PC-9 (cell line): Measurements from ENCODE around the gene PHACTR4. TPM values are rescaled to one million over a fixed set of nuclear protein-coding genes. Genes with fewer than 3 reads are reported as not detected.
"Not testable (repeated sequence)": the region's sequence is repeated elsewhere in the genome, so short reads cannot be mapped to it uniquely, and the experiment has no call there.

Experiments used
- BruUV-seq: library from RNA; stranded (reverse); fragments of 400-500 nt; replicated peaks from 2 replicates; lab custom pipeline; 2021; lab: Mats Ljungman, UMichigan
- CTCF ChIA-PET: fragments of 300-600 bp; sonication (Branson Sonifier 250); formaldehyde crosslinking; loops from one replicate; lab custom pipeline; 2022; ENCODE audit warnings: antibody characterized with exemption; lab: Charles Lee
- POLR2A ChIA-PET: fragments of 300-600 bp; sonication (Branson Sonifier 250); formaldehyde crosslinking; loops from one replicate; lab custom pipeline; 2022; ENCODE audit warnings: antibody characterized with exemption; ENCODE audit not compliant: unreplicated experiment; lab: Charles Lee
- DNase-seq, 2 experiments: peaks; one replicate each; pipeline versions ENCODE4 v3.0.0 to v3.0.0-alpha.2; 2015 to 2022; ENCODE audit warnings: mixed read lengths in 1 of 2
- H2AFZ ChIP-seq: fragments of 200-600 bp; sonication (generic); 2 replicates; pipeline ENCODE4 v1.8.1; 2017; ENCODE audit warnings: antibody characterized with exemption
- H3F3A ChIP-seq: fragments of 200-600 bp; sonication (generic); 2 replicates; pipeline ENCODE4 v1.8.1; 2017; ENCODE audit warnings: antibody characterized with exemption, mild to moderate bottlenecking, low read depth; ENCODE audit not compliant: insufficient read depth
- H3K27ac ChIP-seq: fragments of 200-600 bp; sonication (generic); 2 replicates; pipeline ENCODE4 v1.6.1; 2016; ENCODE audit warnings: mixed run types
- H3K27me3 ChIP-seq: fragments of 200-600 bp; sonication (generic); 2 replicates; pipeline ENCODE4 v1.6.1; 2016; ENCODE audit warnings: low read depth, mixed run types; ENCODE audit not compliant: insufficient read depth
- H3K36me3 ChIP-seq: fragments of 200-600 bp; sonication (generic); 2 replicates; pipeline ENCODE4 v1.6.1; 2016; ENCODE audit warnings: low read depth, mixed run types
- H3K4me1 ChIP-seq: fragments of 200-600 bp; sonication (generic); replicated peaks from 2 replicates; pipeline ENCODE4 v1.6.1; 2016; ENCODE audit warnings: mixed run types; ENCODE audit not compliant: insufficient read depth
- H3K4me2 ChIP-seq: fragments of 200-600 bp; sonication (generic); 2 replicates; pipeline ENCODE4 v1.6.1; 2017; ENCODE audit warnings: mixed run types
- H3K4me3 ChIP-seq: fragments of 200-600 bp; sonication (generic); 2 replicates; pipeline ENCODE4 v1.6.1; 2016; ENCODE audit warnings: mixed run types
- H3K79me2 ChIP-seq: fragments of 200-600 bp; sonication (generic); 2 replicates; pipeline ENCODE4 v1.6.1; 2017; ENCODE audit warnings: low read depth, mixed run types
- H3K9me2 ChIP-seq: fragments of 200-600 bp; sonication (generic); 2 replicates; pipeline ENCODE4 v1.8.1; 2017; ENCODE audit warnings: mild to moderate bottlenecking; ENCODE audit not compliant: insufficient read depth
- H3K9me3 ChIP-seq: fragments of 200-600 bp; sonication (generic); 2 replicates; pipeline ENCODE4 v1.8.1; 2016; ENCODE audit warnings: low read depth; ENCODE audit not compliant: insufficient read depth
- H4K20me1 ChIP-seq: fragments of 200-600 bp; sonication (generic); 2 replicates; pipeline ENCODE4 v1.8.1; 2017; ENCODE audit not compliant: insufficient read depth
- CTCF ChIP-seq: fragments of 200-600 bp; sonication (generic); conservative IDR thresholded peaks from 2 replicates; pipeline ENCODE4 v1.6.1; 2017; ENCODE audit warnings: mixed run types, antibody characterized with exemption, mild to moderate bottlenecking, moderate library complexity
- EZH2 ChIP-seq: fragments of 200-600 bp; sonication (generic); IDR thresholded peaks from 2 replicates; pipeline ENCODE4 v1.8.0; 2017; ENCODE audit warnings: antibody characterized with exemption, low read depth
- intact Hi-C: fragments of 100-400 bp; cut with micrococcal nuclease; formaldehyde crosslinking; loops from one replicate; pipeline ENCODE4 v1.10.0; 2022; ENCODE audit not compliant: unreplicated experiment
- total RNA-seq: library from RNA; stranded (reverse); gene quantifications from 2 replicates; pipeline ENCODE4 v1.2.3, GENCODE V29; 2021

The PHACTR4 gene
- total RNA-seq, 1 experiment from 2014 or later, result 45.1 TPM

GRCh38 chr1:28365864-28366263 lies 3.7 kb upstream of the PHACTR4 start:
- Histone ChIP-seq H3K9me2 (no peaks in the 10 kb centered on the region), H3K27ac (peak overlapping the region; percentile 37; the same call in 1 of the 2 replicates), H3K9me3 (no peaks in the 10 kb centered on the region), H3K36me3 (no peaks in the 10 kb centered on the region), H3K4me1 (peaks cover 21% of the 10 kb centered on the region), H3K79me2 (peaks cover 9% of the 10 kb centered on the region), H2AFZ (no peak overlapping the region), H3K27me3 (no peaks in the 10 kb centered on the region), H3F3A (peaks cover 28% of the 10 kb centered on the region; the same call in 1 of the 2 replicates), H3K4me3 (no peak overlapping the region), H3K4me2 (peak overlapping the region; percentile 47), H4K20me1 (no peaks in the 10 kb centered on the region)
- DNase-seq, result peak; percentile 41 to 79
- no TSS peak for BruUV-seq
- ChIA-PET POLR2A (interaction anchor here (0.6 kb wide), 2 partner anchors 117 to 160 kb away, joined by 6 to 7 read pairs; no protein-coding TSS in a partner anchor), CTCF (interaction anchor here (0.6 to 0.7 kb wide), 2 partner anchors 237 to 255 kb away, joined by 3 to 4 read pairs; no protein-coding TSS in a partner anchor)
- TF ChIP-seq CTCF (no peak), EZH2 (no peak)
- intact Hi-C loops, result loop anchor here (1.0 kb wide), 1 partner anchor 117 kb away; no protein-coding TSS in a partner anchor

GRCh38 chr1:28368608-28369007 lies 932 bp upstream of the PHACTR4 start:
- H3K9me3 ChIP-seq, H3K27ac ChIP-seq, H3K9me2 ChIP-seq, BruUV-seq, H3K27me3 ChIP-seq, DNase-seq, H3K4me3 ChIP-seq, H2AFZ ChIP-seq, intact Hi-C loops, H3K36me3 ChIP-seq, H4K20me1 ChIP-seq: not testable (repeated sequence)
- Histone ChIP-seq H3F3A (peaks cover 28% of the 10 kb centered on the region; the same call in 1 of the 2 replicates), H3K4me1 (peaks cover 23% of the 10 kb centered on the region), H3K4me2 (0 out of 2 replicates have a peak overlapping the region, but pooled peaks have one; percentile 81), H3K79me2 (peaks cover 30% of the 10 kb centered on the region)
- POLR2A ChIA-PET, result interaction anchor here (0.6 to 0.7 kb wide), 2 partner anchors 133 to 368 kb away, joined by 3 to 16 read pairs; partner anchors contain the start of gene YTHDF2
- CTCF ChIA-PET, result interaction anchor here (0.7 to 2.8 kb wide), 3 partner anchors 120 to 159 kb away, joined by 3 to 13 read pairs (median 4); no protein-coding TSS in a partner anchor

DNA sequence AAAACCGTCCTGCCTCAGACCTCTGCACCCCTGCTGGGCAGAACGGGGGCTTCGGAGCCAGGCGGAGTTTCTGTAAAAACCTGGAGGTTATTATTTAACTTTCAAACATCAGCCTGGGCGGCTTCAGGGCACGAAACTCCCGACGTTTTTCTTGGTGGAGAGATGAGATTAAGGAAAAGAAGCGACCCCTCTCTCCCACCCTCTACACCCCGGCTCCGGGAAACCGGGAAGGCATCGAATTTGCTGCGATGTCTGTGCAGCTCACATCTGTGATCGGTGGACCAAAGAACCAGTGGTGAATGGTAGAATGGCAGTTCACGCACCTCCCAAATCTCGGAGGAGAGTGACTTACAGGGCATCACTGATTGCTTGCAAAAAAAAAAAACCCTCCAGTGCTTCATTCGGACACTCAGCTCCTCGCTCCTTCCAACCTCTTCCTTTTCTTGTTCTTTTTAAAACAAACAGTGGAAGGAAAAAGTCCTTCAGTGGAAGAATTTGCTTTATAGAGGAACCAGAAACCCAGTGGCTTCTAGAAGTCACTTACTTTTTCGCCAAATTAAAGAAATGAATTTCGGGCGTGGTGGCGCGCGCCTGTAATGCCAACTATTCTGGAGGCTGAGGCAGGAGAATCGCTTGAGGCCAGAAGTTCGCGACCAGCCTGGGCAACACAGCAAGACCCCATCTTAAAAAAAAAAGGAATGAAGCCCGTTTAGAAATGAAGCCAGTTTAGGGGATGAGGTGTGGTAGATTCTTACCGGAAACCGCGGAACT lies 884 bp downstream of the PHACTR4 start:
- H2AFZ ChIP-seq, result peak overlapping the region; percentile 97
- H3K9me3 ChIP-seq, result no peaks in the 10 kb centered on the region
- intact Hi-C loops, result no loop called here
- no peak for DNase-seq
- no peaks in the 10 kb centered on the region for H3K36me3 ChIP-seq
- no peaks in the 10 kb centered on the region for H3K27me3 ChIP-seq
- peak overlapping the region; percentile 81 for H3K4me2 ChIP-seq
- CTCF ChIA-PET, result interaction anchor here (0.7 kb wide), 4 partner anchors 11 to 1422 kb away, joined by 3 to 5 read pairs (median 4); no protein-coding TSS in a partner anchor
- H3K79me2 ChIP-seq, result peaks cover 38% of the 10 kb centered on the region
- peak overlapping the region; percentile 52 for H3K27ac ChIP-seq
- peaks cover 20% of the 10 kb centered on the region for H3K4me1 ChIP-seq
- no peaks in the 10 kb centered on the region for H4K20me1 ChIP-seq
- no peak for TF ChIP-seq CTCF
- TF ChIP-seq EZH2, result no peak
- POLR2A ChIA-PET, result interaction anchor here (0.6 to 0.7 kb wide), 2 partner anchors 11 to 69 kb away, joined by 3 to 4 read pairs; no protein-coding TSS in a partner anchor
- H3F3A ChIP-seq, result peaks cover 20% of the 10 kb centered on the region; the same call in 1 of the 2 replicates
- H3K4me3 ChIP-seq, result peak overlapping the region; percentile 67
- TSS peak; percentile 60 for BruUV-seq
- H3K9me2 ChIP-seq, result no peaks in the 10 kb centered on the region
